Bone marrow (tissue), 2 donors: Measurements from ENCODE around the gene FAU.

Experiments used
- DNase-seq, 2 donors: peaks; one replicate each; lab custom pipeline; 2025; lab: John Stamatoyannopoulos, UW

The FAU gene

DNA sequence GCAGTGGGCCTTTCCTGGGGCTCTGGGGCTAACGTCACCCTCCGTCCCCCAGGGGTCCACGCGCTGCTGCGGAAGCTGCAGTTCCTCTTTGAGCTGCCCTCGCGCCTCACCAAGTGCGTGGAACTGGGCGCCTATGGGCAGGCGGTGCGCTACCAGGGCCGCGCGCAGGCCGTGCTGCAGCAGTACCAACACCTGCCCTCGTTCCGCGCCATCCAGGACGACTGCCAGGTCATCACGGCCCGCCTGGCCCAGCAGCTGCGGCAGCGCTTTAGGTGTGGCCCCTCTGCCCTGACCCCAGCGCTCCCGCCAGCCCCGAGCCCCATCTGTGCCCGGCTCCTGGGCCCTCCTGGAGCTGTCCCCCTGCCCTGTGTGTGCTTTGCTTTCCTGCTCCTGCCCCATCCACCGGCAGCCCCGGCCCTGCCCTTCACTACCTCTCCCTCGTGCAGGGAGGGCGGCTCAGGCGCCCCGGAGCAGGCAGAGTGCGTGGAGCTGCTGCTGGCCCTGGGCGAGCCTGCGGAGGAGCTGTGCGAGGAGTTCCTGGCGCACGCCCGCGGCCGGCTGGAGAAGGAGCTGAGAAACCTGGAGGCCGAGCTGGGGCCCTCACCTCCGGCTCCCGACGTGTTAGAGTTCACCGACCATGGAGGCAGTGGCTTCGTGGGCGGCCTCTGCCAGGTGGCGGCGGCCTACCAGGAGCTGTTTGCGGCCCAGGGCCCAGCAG, 14.0 kb downstream of the FAU start:
- no peak for DNase-seq

DNA sequence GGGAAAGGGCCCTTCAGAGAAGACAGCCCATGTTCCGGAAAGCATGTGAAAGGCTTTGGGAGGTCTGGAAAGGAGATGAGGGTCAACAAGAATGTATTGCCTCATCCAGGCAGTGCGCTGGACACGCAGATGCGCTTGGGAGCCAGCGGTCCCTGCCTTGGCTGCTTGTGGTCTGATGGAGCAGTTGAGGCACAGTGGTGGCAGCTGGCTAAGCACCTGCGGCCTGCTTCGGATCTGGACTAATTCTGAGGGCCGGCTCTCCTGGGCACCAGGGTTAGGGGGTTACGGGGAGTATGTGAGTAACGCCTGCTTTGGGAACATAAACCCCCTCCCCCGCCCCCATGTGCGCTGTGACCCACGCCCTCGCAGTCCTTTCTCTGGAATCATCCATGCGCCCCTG, 14.9 kb downstream of the FAU start:
- no peak for DNase-seq

DNA sequence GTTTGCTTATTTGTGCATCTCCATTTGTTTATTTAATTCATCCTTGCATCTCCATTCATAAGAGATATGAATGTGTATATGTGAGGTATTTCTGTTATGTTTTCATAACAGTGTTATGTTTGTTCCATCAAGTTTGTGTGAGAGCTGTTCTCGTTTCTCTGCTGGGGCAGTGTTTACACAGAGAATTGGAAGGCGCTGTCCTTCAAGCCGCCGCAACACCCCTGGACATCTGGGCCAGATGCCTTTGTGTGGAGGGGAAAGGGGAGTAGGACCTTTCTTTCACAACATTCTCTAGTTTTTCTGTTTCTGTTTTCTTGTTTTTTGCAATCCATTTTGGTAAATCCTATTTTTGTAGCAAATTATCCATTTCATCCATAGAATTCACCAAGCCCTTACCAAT, 17.3 kb downstream of the FAU start:
- DNase-seq = no peak

DNA sequence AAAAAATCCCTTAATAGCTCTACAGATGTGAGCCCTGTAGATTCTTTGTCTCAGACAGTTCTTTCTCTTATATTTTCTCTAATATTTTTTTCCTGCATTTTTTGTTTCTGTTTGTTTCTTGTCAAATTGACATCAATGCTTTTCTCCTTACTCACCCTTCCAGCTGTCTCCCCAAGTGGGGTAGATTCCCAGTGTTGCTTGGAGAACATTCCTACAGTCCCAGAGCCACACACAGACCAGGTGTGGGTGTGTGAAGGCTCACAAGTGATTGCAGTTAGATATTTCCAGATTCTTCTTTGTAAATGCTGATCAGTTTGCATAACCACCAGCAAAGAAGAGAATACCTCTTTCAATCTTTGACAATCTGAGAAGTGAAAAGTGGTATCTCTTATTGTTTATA, 18.5 kb downstream of the FAU start:
- DNase-seq = no peak

DNA sequence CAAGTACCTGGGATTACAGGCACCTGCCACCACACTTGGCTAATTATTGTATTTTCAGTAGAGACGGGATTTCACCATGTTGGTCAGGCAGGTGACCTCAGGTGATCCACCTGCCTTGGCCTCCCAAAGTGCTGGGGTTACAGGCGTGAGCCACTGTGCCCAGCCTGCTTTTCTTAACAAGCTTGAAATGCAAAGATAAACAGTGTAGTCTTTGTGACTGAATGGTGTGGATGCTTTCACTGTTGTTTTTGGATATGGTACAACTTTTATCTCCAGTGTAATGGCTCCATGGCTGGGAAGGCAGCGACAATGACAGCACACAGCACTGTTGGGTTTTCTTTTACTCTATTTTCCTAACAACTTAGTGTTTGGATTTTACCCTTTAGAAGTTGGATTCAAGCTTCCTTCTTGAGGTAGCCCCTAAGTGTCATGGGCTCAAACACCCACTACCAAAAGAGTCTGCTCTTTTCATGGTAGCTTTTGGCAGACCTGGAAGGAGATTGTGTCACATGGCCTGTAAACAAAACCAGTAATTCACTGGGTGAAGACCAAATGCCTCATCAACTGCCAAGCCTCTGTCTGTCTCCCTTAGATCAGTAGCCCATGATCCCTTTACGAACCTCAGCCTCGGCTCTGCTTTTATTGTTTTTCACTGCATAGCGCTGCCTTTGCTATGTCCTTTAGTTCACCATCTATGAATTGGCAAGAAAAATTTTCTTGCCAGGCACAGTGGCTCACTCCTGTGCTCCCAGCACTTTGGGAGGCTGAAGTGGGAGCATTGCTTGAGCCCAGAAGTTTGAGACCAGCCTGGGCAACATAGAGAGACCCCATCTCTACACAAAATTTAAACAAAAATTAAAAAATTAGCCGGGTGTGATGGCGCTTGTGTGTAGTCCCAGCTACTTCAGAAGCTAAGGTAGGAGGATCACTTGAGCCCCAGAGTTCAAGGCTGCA, 19.5 kb downstream of the FAU start:
- DNase-seq = no peak

DNA sequence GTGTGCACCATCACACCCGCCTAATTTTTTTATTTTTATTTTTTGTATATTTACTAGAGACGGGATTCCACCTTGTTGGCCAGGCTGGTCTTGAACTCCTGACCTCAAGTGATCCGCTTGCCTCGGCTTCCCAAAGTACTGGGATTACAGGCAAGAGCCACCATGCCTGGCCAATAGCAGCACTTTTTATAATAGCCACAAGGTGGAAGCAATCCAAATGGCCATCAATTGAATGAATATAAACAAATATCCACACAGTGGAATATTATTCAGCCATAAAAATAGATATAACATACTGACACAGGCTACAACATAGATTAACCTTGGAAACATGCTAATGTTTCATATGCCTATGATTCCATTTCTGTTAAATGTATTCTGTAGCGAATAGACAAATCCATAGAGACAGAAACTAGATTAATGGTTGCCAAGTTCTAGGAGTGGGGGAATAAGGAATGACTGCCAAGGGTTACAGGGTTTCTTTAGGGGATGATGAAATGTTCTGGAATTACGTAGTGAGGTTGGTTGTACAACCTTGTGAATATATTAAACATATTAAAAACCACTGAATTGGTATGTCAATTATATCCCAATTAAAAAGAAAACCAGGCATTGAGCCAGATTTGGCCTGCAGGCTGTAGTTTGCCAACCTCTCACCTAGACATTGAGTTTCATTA, 21.1 kb downstream of the FAU start:
- DNase-seq = no peak

DNA sequence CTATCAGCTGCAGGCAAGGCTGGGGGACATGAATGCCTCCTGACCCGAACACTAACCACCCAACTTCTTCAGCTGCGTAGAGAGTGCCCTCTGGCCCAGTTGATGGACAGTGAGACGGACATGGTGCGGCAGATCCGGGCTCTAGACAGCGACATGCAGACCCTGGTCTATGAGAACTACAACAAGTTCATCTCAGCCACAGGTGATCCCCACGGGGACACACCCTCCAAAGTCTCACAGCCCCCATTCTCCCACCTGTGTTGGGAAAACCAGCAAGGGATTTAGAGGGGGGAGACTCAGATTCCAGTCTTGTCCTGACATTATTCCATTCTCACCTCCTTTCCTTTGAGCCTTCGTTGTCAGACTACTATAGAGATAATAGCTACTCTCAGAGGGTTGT, 25.0 kb downstream of the FAU start:
- no peak for DNase-seq

DNA sequence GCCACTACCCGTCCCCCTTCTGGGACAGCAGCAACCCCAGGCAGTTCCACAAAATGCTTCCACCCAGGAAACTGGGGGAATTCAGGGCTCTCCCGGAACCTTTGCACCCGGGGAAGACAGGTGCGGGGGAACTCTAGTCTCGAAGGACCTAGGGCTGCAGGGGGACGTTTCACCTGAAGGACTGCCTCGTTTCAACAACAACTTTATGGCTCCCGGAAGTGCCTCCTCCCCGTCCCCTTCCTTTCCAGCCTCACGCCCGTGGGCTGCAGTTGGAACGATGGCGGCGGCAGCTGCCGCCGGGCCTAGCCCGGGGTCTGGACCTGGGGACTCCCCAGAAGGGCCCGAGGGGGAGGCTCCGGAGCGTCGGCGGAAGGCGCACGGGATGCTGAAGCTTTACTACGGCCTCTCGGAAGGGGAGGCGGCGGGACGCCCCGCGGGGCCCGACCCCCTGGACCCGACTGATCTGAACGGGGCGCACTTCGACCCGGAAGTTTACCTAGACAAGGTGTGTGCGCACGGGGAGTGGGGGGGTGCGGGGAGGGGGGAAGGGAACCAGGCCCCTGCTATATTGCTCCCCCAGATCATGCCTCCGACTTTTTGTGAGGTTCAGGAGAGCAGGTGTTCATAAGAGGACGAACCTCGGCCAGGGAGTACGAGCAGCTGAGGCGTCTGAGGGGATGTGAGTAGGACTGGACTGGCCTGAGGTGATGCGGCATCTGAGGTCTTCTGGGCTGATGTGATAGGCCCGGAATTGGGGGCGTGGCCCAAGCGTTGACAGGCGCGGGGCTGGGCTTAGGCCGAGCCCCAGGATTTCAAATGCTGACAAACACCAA, 25.7 kb downstream of the FAU start, which contains the start of gene VPS51:
VPS51 (plus strand) TSS at position 241 of the 833 bp plus-strand sequence; CDS start at position 278, 37 bp downstream.
- DNase-seq = peak; percentile 53 to 84

DNA sequence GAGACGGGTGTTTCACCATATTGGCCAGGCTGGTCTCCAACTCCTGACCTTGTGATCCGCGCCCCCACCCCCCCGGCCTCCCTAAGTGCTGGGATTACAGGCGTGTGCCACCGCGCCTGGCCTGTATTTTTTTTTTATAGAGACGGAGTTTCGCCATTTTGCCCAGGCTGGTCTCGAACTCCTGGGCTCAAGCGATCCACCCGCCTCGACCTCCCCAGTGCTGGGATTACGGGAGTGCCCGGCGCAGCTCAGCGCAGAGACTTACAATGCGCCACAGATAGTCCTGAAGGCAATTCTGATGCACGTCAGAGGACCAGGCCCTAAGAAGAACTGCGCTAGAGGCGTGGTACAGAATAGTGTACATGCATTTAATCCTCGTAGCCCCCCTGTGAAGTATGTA, 26.5 kb downstream of the FAU start:
- DNase-seq = no peak

DNA sequence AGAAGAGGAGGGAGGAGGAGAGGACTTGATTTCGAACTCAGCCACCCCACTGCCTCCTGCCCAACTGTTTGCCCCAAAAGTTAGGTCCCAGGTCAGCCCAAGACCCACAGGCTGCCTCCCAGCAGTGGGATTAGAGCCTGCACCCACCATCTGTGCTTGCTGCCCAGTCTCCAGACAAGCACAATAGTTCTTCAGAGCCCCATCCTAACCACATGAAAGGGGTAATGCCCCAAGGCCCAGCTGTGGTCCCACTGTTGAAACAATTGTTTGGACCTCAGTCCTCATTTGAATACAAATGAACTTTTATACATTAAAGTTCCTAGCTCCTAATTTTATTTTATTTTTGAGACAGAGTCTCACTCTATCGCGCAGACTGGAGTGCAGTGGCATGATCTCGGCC, 31.3 kb downstream of the FAU start:
- no peak for DNase-seq

DNA sequence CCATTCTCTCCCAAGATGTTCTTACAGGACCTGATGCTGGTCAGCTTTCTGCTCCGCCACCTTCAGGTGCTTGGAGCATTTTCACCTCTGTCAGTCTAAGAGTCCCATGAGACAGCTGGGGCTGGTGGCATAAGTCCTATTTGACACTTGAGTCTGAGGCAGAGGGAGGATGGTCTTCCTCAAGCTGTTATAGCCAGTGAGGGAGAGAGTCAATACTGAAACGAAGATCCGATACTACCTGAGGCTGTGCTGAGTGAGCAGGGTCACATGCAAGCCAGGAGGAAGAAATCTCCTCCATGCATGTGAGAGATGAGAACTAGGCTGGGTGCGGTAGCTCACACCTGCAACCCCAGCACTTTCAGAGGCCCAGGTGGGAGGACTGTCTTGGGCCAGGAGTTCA, 32.3 kb downstream of the FAU start:
- no peak for DNase-seq

DNA sequence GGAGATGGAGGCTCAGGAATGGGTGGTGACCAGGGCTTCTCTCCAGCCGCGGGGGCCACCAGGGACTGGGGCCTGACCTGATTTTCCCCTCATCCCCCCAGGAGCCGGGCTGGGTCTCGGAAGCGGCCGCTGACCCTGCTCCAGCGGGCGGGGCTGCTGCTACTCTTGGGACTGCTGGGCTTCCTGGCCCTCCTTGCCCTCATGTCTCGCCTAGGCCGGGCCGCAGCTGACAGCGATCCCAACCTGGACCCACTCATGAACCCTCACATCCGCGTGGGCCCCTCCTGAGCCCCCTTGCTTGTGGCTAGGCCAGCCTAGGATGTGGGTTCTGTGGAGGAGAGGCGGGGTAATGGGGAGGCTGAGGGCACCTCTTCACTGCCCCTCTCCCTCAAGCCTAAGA, 34.1 kb downstream of the FAU start:
- no peak for DNase-seq

DNA sequence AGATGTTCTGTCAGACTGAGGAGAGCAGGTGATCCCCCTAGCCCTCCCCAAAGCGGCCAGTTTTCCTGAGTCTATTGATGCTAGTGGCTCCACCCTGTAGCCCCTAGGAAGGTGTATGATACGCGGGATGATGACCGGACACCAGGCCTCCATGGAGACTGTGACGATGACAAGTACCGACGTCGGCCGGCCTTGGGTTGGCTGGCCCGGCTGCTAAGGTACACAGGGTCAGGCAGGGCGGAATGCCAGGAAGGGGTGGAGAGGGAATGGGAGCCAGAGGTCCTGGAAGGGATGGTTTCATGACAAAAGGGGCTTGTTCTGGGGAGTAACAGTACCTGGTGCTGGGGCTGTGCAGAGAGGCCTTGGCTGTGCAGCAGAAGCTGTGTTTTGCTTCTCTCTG, 34.7 kb downstream of the FAU start:
- no peak for DNase-seq

DNA sequence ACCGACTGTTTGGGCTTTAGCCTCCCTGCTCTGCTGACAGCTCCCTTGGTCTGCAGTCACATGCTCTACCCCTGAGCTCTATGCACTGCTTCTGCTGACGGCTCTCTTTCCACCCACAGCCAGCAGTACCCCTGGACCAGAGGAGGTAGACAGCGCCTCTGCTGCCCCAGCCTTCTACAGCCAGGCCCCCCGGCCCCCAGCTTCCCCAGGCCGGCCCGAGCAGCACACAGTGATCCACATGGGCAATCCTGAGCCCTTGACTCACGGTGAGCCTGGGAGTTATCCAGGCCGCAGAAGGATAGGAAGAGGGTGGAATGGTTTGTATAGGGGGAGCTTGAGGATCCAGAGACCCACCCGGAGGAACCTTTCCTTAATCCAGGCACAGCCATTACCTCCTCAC, 35.1 kb downstream of the FAU start:
- no peak for DNase-seq

DNA sequence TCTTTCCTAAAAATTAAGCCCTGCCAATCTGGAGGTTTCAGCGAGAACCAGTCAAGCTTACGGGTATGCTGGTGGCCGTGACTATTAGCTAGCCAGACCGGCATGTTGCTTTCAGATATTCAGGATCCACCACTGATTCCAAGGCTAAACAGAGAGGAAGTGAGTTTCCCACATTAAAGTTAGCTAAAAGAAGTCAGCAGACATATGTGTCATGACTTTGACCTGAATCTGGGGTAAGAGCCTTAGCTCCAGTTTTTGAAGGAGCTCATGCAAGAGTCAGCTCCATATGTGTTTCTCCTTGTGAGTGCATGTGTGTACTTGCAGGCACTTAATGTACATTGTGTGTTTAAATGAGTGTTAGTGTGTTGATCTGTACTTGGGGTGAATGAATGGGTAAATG, 36.5 kb downstream of the FAU start:
- no peak for DNase-seq

DNA sequence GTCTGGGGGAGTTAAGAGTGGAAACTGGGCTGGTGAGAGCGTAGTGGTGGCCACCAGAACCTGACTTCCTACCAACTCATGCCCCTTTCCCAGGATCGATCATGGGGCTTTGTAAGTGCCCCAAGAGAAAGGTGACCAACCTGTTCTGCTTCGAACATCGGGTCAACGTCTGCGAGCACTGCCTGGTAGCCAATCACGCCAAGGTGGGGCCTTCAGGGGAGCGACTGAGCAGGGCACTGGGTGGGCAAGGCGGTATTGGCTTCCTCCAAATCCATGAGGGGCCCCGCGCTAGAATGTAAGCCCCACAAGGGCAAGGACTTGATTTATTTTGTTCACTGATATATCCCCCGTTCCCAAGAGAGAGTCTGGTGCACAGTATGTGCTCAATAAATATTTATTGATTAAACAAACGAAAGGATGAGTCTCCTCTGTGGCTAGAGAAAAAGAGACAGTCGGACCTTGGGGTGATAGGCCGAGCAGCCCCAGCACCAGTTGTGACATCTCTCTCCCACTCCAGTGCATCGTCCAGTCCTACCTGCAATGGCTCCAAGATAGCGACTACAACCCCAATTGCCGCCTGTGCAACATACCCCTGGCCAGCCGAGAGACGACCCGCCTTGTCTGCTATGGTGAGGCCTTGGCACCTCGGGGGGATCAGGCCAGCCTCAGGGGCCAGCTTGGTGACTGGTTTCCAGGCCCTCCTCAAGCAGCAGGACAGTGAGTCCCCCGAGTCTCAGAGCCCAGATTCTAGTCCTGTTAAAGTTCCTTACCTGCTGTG, 37.1 kb downstream of the FAU start:
- DNase-seq = no peak

DNA sequence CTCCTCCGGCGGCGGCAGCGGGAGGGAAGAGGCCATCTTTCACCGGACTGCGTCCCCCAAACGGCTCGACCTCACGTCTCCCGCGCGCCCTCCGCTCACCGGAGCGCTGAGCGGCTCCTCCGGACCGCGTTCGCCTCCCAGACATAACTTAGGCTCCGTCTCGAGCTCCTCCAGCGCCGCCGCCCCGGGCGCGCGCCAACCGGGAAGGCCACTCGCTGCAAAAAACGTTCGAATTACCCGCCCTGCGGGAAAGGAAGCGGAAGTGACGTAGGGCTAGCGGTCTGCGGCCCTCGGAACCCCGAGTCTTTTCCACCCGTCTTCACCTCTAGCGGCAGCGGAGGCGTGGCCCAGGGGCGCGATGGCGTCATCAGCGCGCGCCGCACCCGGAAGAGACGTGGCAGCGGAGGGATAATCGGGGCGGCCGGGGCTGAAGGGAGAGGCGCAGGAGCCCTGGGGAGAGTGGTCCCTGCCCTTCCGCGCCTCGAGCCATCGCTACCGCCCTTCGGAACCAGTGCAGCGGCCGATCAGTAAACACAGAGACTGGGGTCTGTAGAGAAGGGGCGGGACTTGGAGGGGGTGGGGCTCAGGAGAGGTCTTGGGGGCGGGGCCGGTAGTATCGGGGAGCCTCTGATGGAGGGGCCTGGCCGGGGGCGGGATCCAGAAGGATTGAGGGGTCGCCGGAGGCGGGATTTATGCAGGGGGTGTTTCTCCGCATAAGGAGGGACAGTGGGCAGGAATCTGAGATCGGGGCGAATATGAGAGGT, 37.9 kb downstream of the FAU start, which contains the start of the genes CDCA5 and ZFPL1:
CDCA5 (minus strand) TSS at position 207 of the 764 bp plus-strand sequence; CDS start at position 145, 62 bp downstream.
ZFPL1 (plus strand) TSS at position 389 of the 764 bp plus-strand sequence. CDS start 477 bp downstream, outside the sequence.
- peak; percentile 91 to 97 for DNase-seq

DNA sequence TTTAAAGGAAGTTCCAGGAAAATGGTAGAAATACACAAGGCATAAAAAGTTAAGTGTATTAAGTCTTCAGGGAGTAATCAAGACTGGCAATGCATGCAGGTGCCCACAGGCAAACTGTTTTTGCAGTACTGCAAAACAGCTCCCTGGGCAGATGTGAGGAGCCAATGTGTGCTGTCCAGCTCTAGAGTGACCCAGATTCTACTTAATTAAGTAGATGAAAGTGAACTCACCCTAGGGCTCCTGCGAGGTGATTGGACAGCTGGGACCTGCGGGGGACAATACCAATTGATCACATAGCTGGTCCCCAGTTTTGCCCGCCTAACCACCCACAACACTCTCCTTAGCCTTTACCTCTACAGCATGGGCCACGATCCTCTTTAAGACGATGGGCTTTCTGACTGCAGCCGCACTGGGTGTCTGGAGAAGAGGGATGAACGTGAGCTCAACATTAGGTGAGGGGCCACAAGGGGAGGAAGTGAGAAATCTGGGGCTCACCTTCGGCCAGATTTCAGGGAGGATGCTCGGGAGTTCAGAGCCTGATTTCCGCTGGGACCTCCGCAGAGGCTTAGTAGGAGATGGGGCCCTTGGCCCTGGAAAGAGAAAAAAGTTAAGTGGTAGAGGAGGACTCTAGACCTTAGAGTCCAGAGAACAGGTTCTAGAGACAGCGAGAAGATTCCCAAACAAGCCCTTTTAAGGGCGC, 38.6 kb downstream of the FAU start:
- no peak for DNase-seq

DNA sequence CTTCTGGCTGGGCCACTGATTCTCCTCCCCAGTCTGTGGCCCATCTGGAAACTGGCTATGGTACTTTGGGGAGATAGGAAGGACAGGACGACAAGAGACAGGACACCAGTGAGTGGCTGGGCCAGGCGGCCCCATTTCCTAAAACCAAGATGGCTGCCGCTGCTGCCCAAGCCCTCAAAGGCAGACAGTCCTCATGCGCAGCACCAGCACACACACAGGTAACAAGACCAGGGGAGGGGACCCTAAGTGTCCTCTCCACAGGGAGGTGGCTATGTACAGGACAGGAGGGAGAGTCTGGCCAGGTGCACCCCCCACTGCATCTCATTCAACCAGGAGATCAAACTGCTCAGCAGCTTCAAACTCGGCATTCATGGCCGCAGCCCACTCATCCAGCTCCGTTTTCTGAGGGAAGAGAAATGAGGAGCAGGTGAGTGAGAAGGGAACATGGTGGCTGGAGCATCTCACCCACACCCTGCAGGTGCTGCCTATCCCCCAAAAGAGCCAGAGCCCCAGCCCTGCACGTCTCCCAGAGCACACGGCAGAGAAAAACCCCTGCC, 43.1 kb downstream of the FAU start:
- no peak for DNase-seq
